WTC11 (cell line): Measurements from ENCODE around the gene BTBD8. TPM values are rescaled to one million over a fixed set of nuclear protein-coding genes. Genes with fewer than 3 reads are reported as not detected.
A peak's percentile ranks its signal among the peaks of the same experiment; 100 is the strongest.

Source experiments
- ATAC-seq: fragments of 200-7000 bp; cut with Tn5 transposase; 2 replicates; pipeline ENCODE4 v1.10.0; 2021; ENCODE audit warnings: mild to moderate bottlenecking, moderate library complexity
- CTCF ChIA-PET: fragments of 300-600 bp; sonication (Branson Sonifier 250); formaldehyde crosslinking; loops from one replicate; lab custom pipeline; 2021; ENCODE audit warnings: antibody characterized with exemption; lab: Charles Lee
- POLR2A ChIA-PET: fragments of 350-600 bp; sonication (Branson Sonifier 250); formaldehyde crosslinking; loops from one replicate; lab custom pipeline; 2021; ENCODE audit warnings: antibody characterized with exemption; lab: Charles Lee
- DNase-seq: peaks from one replicate; pipeline ENCODE4 v3.0.0; 2021; ENCODE audit warnings: low spot score
- H3K27ac Mint-ChIP-seq: 2 replicates; pipeline ENCODE4 v1.8.0; 2021; ENCODE audit warnings: mixed read lengths
- H3K27me3 Mint-ChIP-seq: 2 replicates; pipeline ENCODE4 v1.8.0; 2021; ENCODE audit warnings: low read depth, mild to moderate bottlenecking, moderate library complexity, mixed read lengths
- H3K36me3 Mint-ChIP-seq: 2 replicates; pipeline ENCODE4 v1.8.0; 2021; ENCODE audit warnings: mixed read lengths
- H3K4me1 Mint-ChIP-seq: 2 replicates; pipeline ENCODE4 v1.8.0; 2022; ENCODE audit warnings: mixed read lengths
- H3K4me3 Mint-ChIP-seq: 2 replicates; pipeline ENCODE4 v1.8.0; 2021; ENCODE audit warnings: mild to moderate bottlenecking, moderate library complexity, mixed read lengths
- H3K9me3 Mint-ChIP-seq: 2 replicates; pipeline ENCODE4 v1.8.0; 2021; ENCODE audit warnings: mixed read lengths
- ATF1 ChIP-seq: sonication (generic); formaldehyde crosslinking; IDR thresholded peaks from 2 replicates; pipeline ENCODE4 v1.8.1; 2023; ENCODE audit warnings: mild to moderate bottlenecking, moderate library complexity, missing genetic modification reagents
- CREM ChIP-seq: sonication (generic); formaldehyde crosslinking; IDR thresholded peaks from 2 replicates; pipeline ENCODE4 v1.8.1; 2022; ENCODE audit warnings: mild to moderate bottlenecking, missing genetic modification reagents, moderate library complexity
- GRHL2 ChIP-seq: fragments of 250-450 bp; sonication (Bioruptor Pico); IDR thresholded peaks from 2 replicates; pipeline ENCODE4 v1.8.0; 2022; ENCODE audit warnings: mild to moderate bottlenecking, moderate library complexity; ENCODE audit not compliant: insufficient replicate concordance, severe bottlenecking
- IRF2 ChIP-seq: sonication (generic); formaldehyde crosslinking; IDR thresholded peaks from 2 replicates; pipeline ENCODE4 v1.8.0; 2022; ENCODE audit warnings: low read depth, missing genetic modification reagents, borderline replicate concordance
- NFE2L1 ChIP-seq: sonication (generic); formaldehyde crosslinking; IDR thresholded peaks from 2 replicates; pipeline ENCODE4 v1.8.1; 2023; ENCODE audit warnings: missing genetic modification reagents
- PRRX2 ChIP-seq: fragments of 250-450 bp; sonication (Bioruptor Pico); IDR thresholded peaks from 2 replicates; pipeline ENCODE4 v1.8.0; 2021; ENCODE audit warnings: mild to moderate bottlenecking
- RELA ChIP-seq: sonication (generic); formaldehyde crosslinking; IDR thresholded peaks from 2 replicates; pipeline ENCODE4 v1.8.1; 2022; ENCODE audit warnings: missing genetic modification reagents, mild to moderate bottlenecking, borderline replicate concordance
- ZNF396 ChIP-seq: fragments of 250-450 bp; sonication (Bioruptor Pico); IDR thresholded peaks from 2 replicates; pipeline ENCODE4 v1.8.0; 2021; ENCODE audit warnings: mild to moderate bottlenecking, moderate library complexity, borderline replicate concordance
- total RNA-seq: library from RNA; stranded (reverse); gene quantifications from 3 replicates; pipeline ENCODE4 v1.2.3, GENCODE V29; 2021
- TF ChIP-seq, protein P1 (sequence below): fragments of 250-450 bp; sonication (Bioruptor Pico); conservative IDR thresholded peaks from 2 replicates; pipeline ENCODE4 v1.9.0; 2021; ENCODE audit warnings: mild to moderate bottlenecking
- TF ChIP-seq, protein P2 (sequence below): sonication (generic); formaldehyde crosslinking; IDR thresholded peaks from 2 replicates; pipeline ENCODE4 v1.8.1; 2023; ENCODE audit warnings: mild to moderate bottlenecking, missing genetic modification reagents, moderate library complexity
- TF ChIP-seq, protein P3 (sequence below): sonication (generic); formaldehyde crosslinking; IDR thresholded peaks from 2 replicates; pipeline ENCODE4 v1.8.0; 2022; ENCODE audit warnings: mild to moderate bottlenecking, missing genetic modification reagents
- TF ChIP-seq, protein P4 (sequence below): fragments of 250-450 bp; sonication (Bioruptor Pico); IDR thresholded peaks from 2 replicates; pipeline ENCODE4 v1.9.0; 2021; ENCODE audit warnings: mild to moderate bottlenecking, borderline replicate concordance
- TF ChIP-seq, protein P5 (sequence below): sonication (generic); formaldehyde crosslinking; conservative IDR thresholded peaks from 2 replicates; pipeline ENCODE4 v1.8.1; 2023; ENCODE audit warnings: mild to moderate bottlenecking, low read depth, missing genetic modification reagents, moderate library complexity

Gene BTBD8
- total RNA-seq, 1 experiment from 2014 or later = 3.7 TPM

DNA sequence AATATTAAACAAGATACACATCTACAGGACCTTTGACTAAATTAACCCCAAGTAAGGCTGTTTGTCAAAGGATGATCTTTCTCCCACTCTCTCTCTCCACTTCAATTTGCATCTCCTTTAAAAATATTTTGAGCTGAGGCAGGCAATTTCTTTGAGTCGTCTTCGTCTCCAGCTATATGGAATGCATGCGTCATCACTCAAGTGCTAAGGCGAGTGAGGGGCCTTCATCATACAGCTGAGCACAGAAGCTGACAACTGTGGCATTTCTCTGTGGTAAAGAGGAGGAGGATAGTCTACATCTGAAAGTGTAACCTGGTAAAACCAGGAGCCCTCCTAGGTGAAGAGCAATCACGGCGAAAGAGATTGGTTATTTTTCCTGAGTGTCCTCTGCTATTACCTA lies 42.7 kb upstream of the BTBD8 start:
- TF ChIP-seq CREM (CRISPR knock-in tag) (no peak), ATF1 (no peak), GRHL2 (CRISPR knock-in tag) (no peak), NFE2L1 (CRISPR knock-in tag) (no peak), IRF2 (no peak), RELA (CRISPR knock-in tag) (no peak), PRRX2 (CRISPR knock-in tag) (no peak), ZNF396 (CRISPR knock-in tag) (no peak)
- TF ChIP-seq, protein P1, sequence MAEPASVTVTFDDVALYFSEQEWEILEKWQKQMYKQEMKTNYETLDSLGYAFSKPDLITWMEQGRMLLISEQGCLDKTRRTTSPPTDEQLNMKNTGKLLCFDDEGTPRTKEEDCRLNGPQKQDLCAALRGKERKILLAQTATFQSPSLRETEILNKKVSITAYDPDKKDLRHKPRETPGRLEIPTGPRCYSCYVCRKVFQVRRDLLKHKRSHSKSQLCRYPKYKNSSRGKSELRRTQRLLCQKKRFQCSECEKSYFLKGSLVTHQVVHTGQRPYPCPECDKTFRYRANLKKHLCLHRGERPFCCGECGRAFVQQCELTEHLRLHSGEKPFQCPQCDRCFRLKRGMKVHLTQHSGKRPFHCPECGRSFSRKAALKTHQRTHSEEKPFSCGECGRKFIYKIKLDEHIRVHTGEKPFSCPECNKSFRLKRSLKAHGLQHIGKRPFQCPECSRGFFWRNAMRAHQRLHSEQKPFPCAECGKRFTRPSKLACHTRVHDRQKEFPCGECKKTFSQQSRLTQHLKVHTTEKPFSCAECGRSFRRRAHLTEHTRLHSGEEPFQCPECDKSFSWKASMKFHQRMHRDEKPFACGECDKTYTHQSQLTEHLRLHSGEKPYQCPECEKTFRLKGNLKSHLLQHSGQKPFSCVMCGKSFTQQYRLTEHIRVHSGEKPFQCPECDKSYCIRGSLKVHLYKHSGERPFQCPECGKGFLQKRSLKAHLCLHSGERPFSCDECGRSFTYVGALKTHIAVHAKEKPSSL (CRISPR knock-in tag) = no peak
- TF ChIP-seq, protein P2, sequence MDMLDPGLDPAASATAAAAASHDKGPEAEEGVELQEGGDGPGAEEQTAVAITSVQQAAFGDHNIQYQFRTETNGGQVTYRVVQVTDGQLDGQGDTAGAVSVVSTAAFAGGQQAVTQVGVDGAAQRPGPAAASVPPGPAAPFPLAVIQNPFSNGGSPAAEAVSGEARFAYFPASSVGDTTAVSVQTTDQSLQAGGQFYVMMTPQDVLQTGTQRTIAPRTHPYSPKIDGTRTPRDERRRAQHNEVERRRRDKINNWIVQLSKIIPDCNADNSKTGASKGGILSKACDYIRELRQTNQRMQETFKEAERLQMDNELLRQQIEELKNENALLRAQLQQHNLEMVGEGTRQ (CRISPR knock-in tag) = no peak
- TF ChIP-seq, protein P3, sequence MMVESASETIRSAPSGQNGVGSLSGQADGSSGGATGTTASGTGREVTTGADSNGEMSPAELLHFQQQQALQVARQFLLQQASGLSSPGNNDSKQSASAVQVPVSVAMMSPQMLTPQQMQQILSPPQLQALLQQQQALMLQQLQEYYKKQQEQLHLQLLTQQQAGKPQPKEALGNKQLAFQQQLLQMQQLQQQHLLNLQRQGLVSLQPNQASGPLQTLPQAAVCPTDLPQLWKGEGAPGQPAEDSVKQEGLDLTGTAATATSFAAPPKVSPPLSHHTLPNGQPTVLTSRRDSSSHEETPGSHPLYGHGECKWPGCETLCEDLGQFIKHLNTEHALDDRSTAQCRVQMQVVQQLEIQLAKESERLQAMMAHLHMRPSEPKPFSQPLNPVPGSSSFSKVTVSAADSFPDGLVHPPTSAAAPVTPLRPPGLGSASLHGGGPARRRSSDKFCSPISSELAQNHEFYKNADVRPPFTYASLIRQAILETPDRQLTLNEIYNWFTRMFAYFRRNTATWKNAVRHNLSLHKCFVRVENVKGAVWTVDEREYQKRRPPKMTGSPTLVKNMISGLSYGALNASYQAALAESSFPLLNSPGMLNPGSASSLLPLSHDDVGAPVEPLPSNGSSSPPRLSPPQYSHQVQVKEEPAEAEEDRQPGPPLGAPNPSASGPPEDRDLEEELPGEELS (CRISPR knock-in tag) = no peak
- TF ChIP-seq, protein P4, sequence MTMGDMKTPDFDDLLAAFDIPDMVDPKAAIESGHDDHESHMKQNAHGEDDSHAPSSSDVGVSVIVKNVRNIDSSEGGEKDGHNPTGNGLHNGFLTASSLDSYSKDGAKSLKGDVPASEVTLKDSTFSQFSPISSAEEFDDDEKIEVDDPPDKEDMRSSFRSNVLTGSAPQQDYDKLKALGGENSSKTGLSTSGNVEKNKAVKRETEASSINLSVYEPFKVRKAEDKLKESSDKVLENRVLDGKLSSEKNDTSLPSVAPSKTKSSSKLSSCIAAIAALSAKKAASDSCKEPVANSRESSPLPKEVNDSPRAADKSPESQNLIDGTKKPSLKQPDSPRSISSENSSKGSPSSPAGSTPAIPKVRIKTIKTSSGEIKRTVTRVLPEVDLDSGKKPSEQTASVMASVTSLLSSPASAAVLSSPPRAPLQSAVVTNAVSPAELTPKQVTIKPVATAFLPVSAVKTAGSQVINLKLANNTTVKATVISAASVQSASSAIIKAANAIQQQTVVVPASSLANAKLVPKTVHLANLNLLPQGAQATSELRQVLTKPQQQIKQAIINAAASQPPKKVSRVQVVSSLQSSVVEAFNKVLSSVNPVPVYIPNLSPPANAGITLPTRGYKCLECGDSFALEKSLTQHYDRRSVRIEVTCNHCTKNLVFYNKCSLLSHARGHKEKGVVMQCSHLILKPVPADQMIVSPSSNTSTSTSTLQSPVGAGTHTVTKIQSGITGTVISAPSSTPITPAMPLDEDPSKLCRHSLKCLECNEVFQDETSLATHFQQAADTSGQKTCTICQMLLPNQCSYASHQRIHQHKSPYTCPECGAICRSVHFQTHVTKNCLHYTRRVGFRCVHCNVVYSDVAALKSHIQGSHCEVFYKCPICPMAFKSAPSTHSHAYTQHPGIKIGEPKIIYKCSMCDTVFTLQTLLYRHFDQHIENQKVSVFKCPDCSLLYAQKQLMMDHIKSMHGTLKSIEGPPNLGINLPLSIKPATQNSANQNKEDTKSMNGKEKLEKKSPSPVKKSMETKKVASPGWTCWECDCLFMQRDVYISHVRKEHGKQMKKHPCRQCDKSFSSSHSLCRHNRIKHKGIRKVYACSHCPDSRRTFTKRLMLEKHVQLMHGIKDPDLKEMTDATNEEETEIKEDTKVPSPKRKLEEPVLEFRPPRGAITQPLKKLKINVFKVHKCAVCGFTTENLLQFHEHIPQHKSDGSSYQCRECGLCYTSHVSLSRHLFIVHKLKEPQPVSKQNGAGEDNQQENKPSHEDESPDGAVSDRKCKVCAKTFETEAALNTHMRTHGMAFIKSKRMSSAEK (CRISPR knock-in tag) = no peak
- peaks cover 5% of the 10 kb centered on the region for H3K4me1 Mint-ChIP-seq
- no peaks in the 10 kb centered on the region for H3K27me3 Mint-ChIP-seq
- H3K36me3 Mint-ChIP-seq = no peaks in the 10 kb centered on the region
- CTCF ChIA-PET = interaction anchor here (1.0 kb wide), 1 partner anchor 254 kb away, joined by 4 read pairs; no protein-coding TSS in a partner anchor
- no peak overlapping the region for H3K27ac Mint-ChIP-seq
- no peak overlapping the region for H3K4me3 Mint-ChIP-seq
- POLR2A ChIA-PET = no interaction called here
- ATAC-seq (peak; percentile 34; the same call in 1 of the 2 replicates), DNase-seq (no peak)
- H3K9me3 Mint-ChIP-seq = no peaks in the 10 kb centered on the region

DNA sequence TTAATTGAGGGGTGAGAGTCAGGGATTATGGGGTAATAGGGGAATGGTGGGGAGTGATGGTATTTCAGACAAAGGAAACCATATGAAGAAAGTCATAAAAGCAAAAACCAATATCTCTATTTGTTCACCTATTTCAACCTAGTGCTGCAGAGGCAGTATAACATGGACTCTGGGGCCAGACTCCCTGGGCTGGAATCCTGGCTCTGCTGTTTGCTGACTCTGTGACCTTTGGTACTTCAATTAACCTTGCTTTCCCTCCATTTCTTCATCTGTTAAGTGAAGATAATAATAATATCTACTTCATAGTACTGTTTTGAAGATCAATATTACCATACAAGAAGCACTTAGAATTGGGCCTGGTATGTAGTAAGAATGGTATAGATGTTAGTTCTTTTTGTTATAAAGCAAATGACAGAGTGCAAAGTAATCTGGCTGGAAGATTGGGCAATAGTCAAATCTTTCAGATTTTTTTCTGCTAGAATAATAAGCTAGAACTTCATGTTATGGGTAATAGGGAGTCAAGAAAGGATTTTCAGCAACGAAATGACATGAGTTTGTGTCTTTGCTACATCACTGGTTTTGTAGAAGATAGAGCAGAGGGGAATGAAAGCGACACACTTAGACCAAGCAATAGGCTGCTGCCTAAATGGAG lies 41.3 kb upstream of the BTBD8 start:
- ChIA-PET CTCF (no interaction called here), POLR2A (no interaction called here)
- Mint-ChIP-seq H3K4me3 (no peak overlapping the region), H3K27me3 (no peaks in the 10 kb centered on the region), H3K9me3 (no peaks in the 10 kb centered on the region), H3K36me3 (no peaks in the 10 kb centered on the region), H3K27ac (no peak overlapping the region), H3K4me1 (peaks cover 5% of the 10 kb centered on the region)
- ATAC-seq (no peak), DNase-seq (no peak)
- TF ChIP-seq, protein P5, sequence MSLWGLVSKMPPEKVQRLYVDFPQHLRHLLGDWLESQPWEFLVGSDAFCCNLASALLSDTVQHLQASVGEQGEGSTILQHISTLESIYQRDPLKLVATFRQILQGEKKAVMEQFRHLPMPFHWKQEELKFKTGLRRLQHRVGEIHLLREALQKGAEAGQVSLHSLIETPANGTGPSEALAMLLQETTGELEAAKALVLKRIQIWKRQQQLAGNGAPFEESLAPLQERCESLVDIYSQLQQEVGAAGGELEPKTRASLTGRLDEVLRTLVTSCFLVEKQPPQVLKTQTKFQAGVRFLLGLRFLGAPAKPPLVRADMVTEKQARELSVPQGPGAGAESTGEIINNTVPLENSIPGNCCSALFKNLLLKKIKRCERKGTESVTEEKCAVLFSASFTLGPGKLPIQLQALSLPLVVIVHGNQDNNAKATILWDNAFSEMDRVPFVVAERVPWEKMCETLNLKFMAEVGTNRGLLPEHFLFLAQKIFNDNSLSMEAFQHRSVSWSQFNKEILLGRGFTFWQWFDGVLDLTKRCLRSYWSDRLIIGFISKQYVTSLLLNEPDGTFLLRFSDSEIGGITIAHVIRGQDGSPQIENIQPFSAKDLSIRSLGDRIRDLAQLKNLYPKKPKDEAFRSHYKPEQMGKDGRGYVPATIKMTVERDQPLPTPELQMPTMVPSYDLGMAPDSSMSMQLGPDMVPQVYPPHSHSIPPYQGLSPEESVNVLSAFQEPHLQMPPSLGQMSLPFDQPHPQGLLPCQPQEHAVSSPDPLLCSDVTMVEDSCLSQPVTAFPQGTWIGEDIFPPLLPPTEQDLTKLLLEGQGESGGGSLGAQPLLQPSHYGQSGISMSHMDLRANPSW (CRISPR knock-in tag) = no peak
